ENCODE data around the gene FEM1B.
A peak's percentile ranks its signal among the peaks of the same experiment; 100 is the strongest.

FEM1B gene

GRCh38 chr15:68278595-68279405 is 1.3 kb downstream of the FEM1B start (continued):
- TF ChIP-seq MZF1 (tag by site-specific recombination; IDR thresholded peaks at IDR 0.05; ENCODE audit: borderline replicate concordance) (peak; percentile 62), ZFP3 (tag by site-specific recombination; IDR thresholded peaks at IDR 0.05; ENCODE audit: low read depth) (peak; percentile 27; the same call in 1 of the 2 replicates), OVOL3 (tag by site-specific recombination; IDR thresholded peaks at IDR 0.05) (no peak), ATF2 (tag by site-specific recombination; IDR thresholded peaks at IDR 0.05; ENCODE audit: low read depth) (peak; percentile 86), ZNF571 (tag by site-specific recombination; IDR thresholded peaks at IDR 0.05) (no peak), ZNF404 (tag by site-specific recombination; IDR thresholded peaks at IDR 0.05) (no peak), ZNF311 (tag by site-specific recombination; IDR thresholded peaks at IDR 0.05; ENCODE audit: borderline replicate concordance) (no peak), ZNF518A (tag by site-specific recombination; conservative IDR thresholded peaks at IDR 0.05; ENCODE audit: low read depth) (peak; percentile 52; the same call in 1 of the 2 replicates), ZNF335 (tag by site-specific recombination; conservative IDR thresholded peaks at IDR 0.05) (peak; percentile 59), ZNF24 (tag by site-specific recombination; IDR thresholded peaks at IDR 0.05) (peak; percentile 88; the same call in 1 of the 2 replicates), ZBTB21 (tag by site-specific recombination; IDR thresholded peaks at IDR 0.05) (peak; percentile 75), ZNF76 (tag by site-specific recombination; IDR thresholded peaks at IDR 0.05; ENCODE audit: borderline replicate concordance, low read depth) (peak; percentile 75; the same call in 1 of the 2 replicates), ZEB2 (tag by site-specific recombination; IDR thresholded peaks at IDR 0.05) (peak; percentile 94), YY2 (tag by site-specific recombination; IDR thresholded peaks at IDR 0.05) (no peak), ZNF747 (tag by site-specific recombination; IDR thresholded peaks at IDR 0.05) (no peak), ZNF660 (tag by site-specific recombination; IDR thresholded peaks at IDR 0.05) (peak; percentile 99), INSM2 (tag by site-specific recombination; IDR thresholded peaks at IDR 0.05) (peak; percentile 43; the same call in 1 of the 2 replicates), ZSCAN4 (tag by site-specific recombination; IDR thresholded peaks at IDR 0.05) (peak; percentile 33), GLIS2 (tag by site-specific recombination; IDR thresholded peaks at IDR 0.05) (no peak; the same call in 1 of the 2 replicates), ZNF629 (tag by site-specific recombination; IDR thresholded peaks at IDR 0.05) (peak; percentile 77), ZNF830 (tag by site-specific recombination; IDR thresholded peaks at IDR 0.05; ENCODE audit: low read depth) (no peak), ZBTB17 (tag by site-specific recombination; IDR thresholded peaks at IDR 0.05) (peak; percentile 100), ZNF548 (tag by site-specific recombination; IDR thresholded peaks at IDR 0.05) (no peak), IKZF3 (tag by site-specific recombination; IDR thresholded peaks at IDR 0.05) (peak; percentile 61; the same call in 1 of the 2 replicates), ZNF473 (tag by site-specific recombination; IDR thresholded peaks at IDR 0.05) (no peak), KLF7 (tag by site-specific recombination; IDR thresholded peaks at IDR 0.05; ENCODE audit: borderline replicate concordance) (peak; percentile 82; the same call in 1 of the 2 replicates), ZNF223 (tag by site-specific recombination; IDR thresholded peaks at IDR 0.05) (no peak)
- TF ChIP-seq, protein P1, sequence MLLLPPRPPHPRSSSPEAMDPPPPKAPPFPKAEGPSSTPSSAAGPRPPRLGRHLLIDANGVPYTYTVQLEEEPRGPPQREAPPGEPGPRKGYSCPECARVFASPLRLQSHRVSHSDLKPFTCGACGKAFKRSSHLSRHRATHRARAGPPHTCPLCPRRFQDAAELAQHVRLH (tag by site-specific recombination; IDR thresholded peaks at IDR 0.05), result peak; percentile 93
- TF ChIP-seq, protein P2, sequence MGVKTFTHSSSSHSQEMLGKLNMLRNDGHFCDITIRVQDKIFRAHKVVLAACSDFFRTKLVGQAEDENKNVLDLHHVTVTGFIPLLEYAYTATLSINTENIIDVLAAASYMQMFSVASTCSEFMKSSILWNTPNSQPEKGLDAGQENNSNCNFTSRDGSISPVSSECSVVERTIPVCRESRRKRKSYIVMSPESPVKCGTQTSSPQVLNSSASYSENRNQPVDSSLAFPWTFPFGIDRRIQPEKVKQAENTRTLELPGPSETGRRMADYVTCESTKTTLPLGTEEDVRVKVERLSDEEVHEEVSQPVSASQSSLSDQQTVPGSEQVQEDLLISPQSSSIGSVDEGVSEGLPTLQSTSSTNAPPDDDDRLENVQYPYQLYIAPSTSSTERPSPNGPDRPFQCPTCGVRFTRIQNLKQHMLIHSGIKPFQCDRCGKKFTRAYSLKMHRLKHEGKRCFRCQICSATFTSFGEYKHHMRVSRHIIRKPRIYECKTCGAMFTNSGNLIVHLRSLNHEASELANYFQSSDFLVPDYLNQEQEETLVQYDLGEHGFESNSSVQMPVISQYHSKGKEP (tag by site-specific recombination; IDR thresholded peaks at IDR 0.05), result peak; percentile 53; the same call in 1 of the 2 replicates
